ENCODE data around the gene ZNF691.
"Not testable (repeated sequence)": the region's sequence is repeated elsewhere in the genome, so short reads cannot be mapped to it uniquely, and the experiment has no call there.

Gene ZNF691

DNA sequence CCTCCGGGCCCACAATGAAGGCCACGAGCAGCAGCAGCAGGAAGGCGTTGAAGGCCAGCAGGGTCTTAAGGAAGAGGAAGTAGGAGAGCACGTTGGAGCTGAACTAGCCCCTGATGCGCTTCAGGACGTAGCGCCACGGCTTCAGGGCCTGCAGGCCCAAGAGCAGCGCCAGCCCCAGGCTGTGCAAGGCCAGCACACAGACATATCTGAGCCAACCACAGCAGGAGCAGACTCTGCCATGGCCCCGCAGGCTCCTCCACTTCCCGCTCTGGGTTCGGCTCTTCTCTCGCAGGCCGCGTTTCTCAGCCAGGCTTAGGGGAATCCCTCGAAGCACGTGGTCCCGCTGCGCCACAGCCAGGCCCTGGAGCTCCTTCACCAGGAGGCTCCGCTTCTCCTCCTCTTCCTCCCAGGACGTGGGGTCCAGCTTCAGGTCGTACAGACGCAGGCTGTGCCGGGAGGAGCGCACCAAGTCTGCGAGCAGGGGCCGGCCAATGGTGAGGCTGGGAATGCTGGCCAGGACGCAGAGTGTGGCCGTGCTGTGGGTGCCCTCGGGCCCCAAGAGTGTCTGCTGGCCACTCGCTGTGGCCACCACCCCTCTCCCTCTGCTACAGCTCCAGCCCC lies 41.7 kb downstream of the ZNF691 start:
- H3K4me3 ChIP-seq (replicated peaks in 1 of 2; ENCODE audit: low read depth in 2 of 2, low read length in 2 of 2), result no peak overlapping the region
- DNase-seq (ENCODE audit: low read depth in 2 of 2), result no peak
- TF ChIP-seq, protein P1, sequence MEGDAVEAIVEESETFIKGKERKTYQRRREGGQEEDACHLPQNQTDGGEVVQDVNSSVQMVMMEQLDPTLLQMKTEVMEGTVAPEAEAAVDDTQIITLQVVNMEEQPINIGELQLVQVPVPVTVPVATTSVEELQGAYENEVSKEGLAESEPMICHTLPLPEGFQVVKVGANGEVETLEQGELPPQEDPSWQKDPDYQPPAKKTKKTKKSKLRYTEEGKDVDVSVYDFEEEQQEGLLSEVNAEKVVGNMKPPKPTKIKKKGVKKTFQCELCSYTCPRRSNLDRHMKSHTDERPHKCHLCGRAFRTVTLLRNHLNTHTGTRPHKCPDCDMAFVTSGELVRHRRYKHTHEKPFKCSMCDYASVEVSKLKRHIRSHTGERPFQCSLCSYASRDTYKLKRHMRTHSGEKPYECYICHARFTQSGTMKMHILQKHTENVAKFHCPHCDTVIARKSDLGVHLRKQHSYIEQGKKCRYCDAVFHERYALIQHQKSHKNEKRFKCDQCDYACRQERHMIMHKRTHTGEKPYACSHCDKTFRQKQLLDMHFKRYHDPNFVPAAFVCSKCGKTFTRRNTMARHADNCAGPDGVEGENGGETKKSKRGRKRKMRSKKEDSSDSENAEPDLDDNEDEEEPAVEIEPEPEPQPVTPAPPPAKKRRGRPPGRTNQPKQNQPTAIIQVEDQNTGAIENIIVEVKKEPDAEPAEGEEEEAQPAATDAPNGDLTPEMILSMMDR (IDR thresholded peaks at IDR 0.05; ENCODE audit: low read depth, low read length), result no peak

DNA sequence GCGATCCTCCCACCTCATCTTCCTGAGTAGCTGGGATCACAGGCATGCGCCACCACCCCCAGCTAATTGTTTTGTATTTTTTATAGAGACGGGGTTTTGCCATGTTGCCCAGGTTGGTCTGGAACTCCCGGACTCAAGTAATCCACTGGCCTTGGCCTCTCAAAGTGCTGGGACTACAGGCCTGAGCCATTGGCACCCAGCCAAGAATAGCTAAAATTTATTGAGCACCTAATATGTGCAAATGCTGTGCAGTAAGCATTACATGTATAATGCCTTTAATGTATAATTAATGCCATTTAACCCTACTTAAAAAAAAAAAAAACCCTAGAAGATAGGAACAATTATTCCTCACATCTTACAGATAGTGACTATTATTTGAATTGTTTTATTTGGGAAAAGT lies 42.9 kb downstream of the ZNF691 start:
- no peak for DNase-seq (ENCODE audit: low read depth in 2 of 2)
- H3K4me3 ChIP-seq (replicated peaks in 1 of 2; ENCODE audit: low read depth in 2 of 2, low read length in 2 of 2), result no peak overlapping the region
- TF ChIP-seq, protein P1 (IDR thresholded peaks at IDR 0.05; ENCODE audit: low read depth, low read length), result no peak

DNA sequence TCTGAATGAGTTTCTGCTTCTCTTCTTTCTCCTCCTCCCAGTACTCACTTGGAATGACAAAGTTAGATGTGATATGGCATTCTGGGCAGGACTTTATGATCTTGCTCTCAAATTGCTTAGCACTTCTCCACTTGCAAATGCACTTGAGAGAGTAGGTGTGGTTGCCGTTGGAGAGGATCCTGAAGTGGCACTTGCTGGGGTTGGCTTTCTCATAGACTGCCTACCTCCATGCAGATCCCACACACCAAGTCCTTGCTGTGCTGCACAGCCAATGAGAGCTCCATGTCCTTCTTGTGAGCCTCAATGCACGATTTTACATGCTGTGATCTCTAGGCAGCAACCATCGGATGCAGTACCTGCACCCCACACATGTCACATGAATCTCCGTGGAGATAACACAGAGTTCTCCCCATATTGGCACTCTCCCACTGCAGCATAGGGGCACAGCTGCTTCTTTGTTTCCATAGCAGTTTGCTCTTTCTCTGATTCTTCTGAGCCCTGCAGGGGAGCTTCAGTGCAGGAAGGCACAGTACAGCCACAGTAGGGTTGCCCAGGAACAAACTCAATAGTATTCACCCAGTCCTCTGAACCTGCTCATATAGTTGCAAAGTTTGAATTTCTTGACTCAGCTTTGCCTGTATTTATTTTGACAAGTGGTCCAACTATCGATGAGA lies 45.2 kb downstream of the ZNF691 start:
- TF ChIP-seq, protein P1 (IDR thresholded peaks at IDR 0.05; ENCODE audit: low read depth, low read length), result no peak
- H3K4me3 ChIP-seq (replicated peaks in 1 of 2; ENCODE audit: low read depth in 2 of 2, low read length in 2 of 2), result no peak overlapping the region
- DNase-seq (ENCODE audit: low read depth in 2 of 2), result no peak

DNA sequence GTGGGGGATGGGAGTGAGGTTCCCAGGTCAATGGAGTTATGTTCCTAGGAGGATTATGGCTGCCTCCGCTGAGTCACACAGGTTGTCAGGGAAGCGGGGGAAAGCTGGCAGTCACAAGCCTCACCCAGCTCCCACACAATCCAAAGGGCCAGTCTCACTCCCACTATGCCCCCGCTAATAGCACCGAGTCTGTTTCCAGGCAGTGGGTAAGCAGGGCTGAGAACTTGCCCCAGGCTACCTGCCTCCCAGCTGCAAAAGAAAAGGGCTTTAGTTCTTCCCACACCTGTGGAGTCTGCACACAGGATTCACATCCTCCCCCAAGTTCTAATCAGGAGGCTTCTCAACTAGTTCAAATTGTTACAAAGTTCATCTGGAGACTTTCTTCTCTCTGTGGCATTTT lies 53.5 kb downstream of the ZNF691 start:
- H3K4me3 ChIP-seq (replicated peaks in 1 of 2; ENCODE audit: low read depth in 2 of 2, low read length in 2 of 2); DNase-seq (ENCODE audit: low read depth in 2 of 2): not testable (repeated sequence)

Measured in cardiac fibroblast (primary cell).